DND-41 (cell line): ENCODE data around the gene HOATZ.

Experiments used
- ATAC-seq: fragments of 200-7000 bp; cut with Tn5 transposase; 3 replicates; pipeline ENCODE4 v1.9.1; 2021; ENCODE audit warnings: low read depth; ENCODE audit not compliant: insufficient read depth
- DNase-seq: peaks from one replicate; pipeline ENCODE4 v3.0.0-alpha.2; 2020
- H2AFZ ChIP-seq: 2 replicates; pipeline ENCODE4 v1.6.0; 2012; ENCODE audit warnings: low read depth, low read length
- H3K27ac ChIP-seq: 2 replicates; pipeline ENCODE4 v1.5.1; 2012; ENCODE audit warnings: low read length, inconsistent platforms
- H3K27me3 ChIP-seq: fragments of 200-600 bp; sonication (generic); 2 replicates; pipeline ENCODE4 v1.6.0; 2012; ENCODE audit warnings: low read length, mild to moderate bottlenecking, inconsistent platforms; ENCODE audit not compliant: insufficient read depth, poor library complexity
- H3K36me3 ChIP-seq: 2 replicates; pipeline ENCODE4 v1.5.1; 2012; ENCODE audit warnings: low read length, inconsistent platforms; ENCODE audit not compliant: insufficient read depth
- H3K4me1 ChIP-seq: 2 replicates; pipeline ENCODE4 v1.5.1; 2012; ENCODE audit warnings: mild to moderate bottlenecking, low read length; ENCODE audit not compliant: insufficient read depth
- H3K4me2 ChIP-seq: 2 replicates; pipeline ENCODE4 v1.6.0; 2012; ENCODE audit warnings: mild to moderate bottlenecking, moderate library complexity, low read length, inconsistent platforms; ENCODE audit not compliant: insufficient read depth
- H3K4me3 ChIP-seq, 2 experiments: fragments of 200-600 bp in 1 of 2; shearing (Covaris generic) in 1 of 2; 2 replicates each; pipeline ENCODE4 v1.5.1; 2012 to 2016; ENCODE audit warnings: inconsistent platforms in 2 of 2, low read length in 2 of 2, mild to moderate bottlenecking in 2 of 2, low read depth in 1 of 2, moderate library complexity in 1 of 2
- H3K79me2 ChIP-seq: 2 replicates; pipeline ENCODE4 v1.6.0; 2012; ENCODE audit warnings: low read length, inconsistent platforms; ENCODE audit not compliant: insufficient read depth
- H3K9ac ChIP-seq: 2 replicates; pipeline ENCODE4 v1.6.0; 2012; ENCODE audit warnings: low read depth, mild to moderate bottlenecking, inconsistent platforms, low read length, moderate library complexity
- H3K9me3 ChIP-seq: 2 replicates; pipeline ENCODE4 v1.5.1; 2012; ENCODE audit warnings: low read length, moderate library complexity, mild to moderate bottlenecking, inconsistent platforms; ENCODE audit not compliant: insufficient read depth, severe bottlenecking
- H4K20me1 ChIP-seq: 2 replicates; pipeline ENCODE4 v1.6.0; 2012; ENCODE audit warnings: low read length; ENCODE audit not compliant: insufficient read depth
- CTCF ChIP-seq: IDR thresholded peaks from 2 replicates; pipeline ENCODE4 v1.5.1; 2012; ENCODE audit warnings: borderline replicate concordance, low read length, moderate library complexity, mild to moderate bottlenecking; ENCODE audit not compliant: poor library complexity, severe bottlenecking; ENCODE audit errors: extremely low read depth
- EZH2 ChIP-seq: IDR thresholded peaks from 3 replicates; pipeline ENCODE4 v1.6.1; 2012; ENCODE audit warnings: borderline replicate concordance, low read depth, mild to moderate bottlenecking, moderate library complexity, low read length, inconsistent platforms; ENCODE audit not compliant: severe bottlenecking

HOATZ gene

GRCh38 chr11:111483431-111483830 is 31.1 kb upstream of the HOATZ start:
- Histone ChIP-seq H3K36me3 (no peaks in the 10 kb centered on the region), H3K27ac (no peak overlapping the region), H2AFZ (no peak overlapping the region), H3K4me2 (no peak overlapping the region), H4K20me1 (no peaks in the 10 kb centered on the region), H3K9ac (no peak overlapping the region), H3K4me1 (no peaks in the 10 kb centered on the region), H3K4me3 (no peak overlapping the region), H3K9me3 (peaks cover 9% of the 10 kb centered on the region), H3K27me3 (no peaks in the 10 kb centered on the region), H3K79me2 (no peaks in the 10 kb centered on the region)
- no peak for TF ChIP-seq CTCF
- no peak for TF ChIP-seq EZH2
- ATAC-seq (no peak), DNase-seq (no peak)

- no peak overlapping the region for H3K4me3 ChIP-seq
- H3K4me1 ChIP-seq = no peaks in the 10 kb centered on the region
- no peaks in the 10 kb centered on the region for H3K79me2 ChIP-seq
- no peaks in the 10 kb centered on the region for H3K36me3 ChIP-seq
- DNase-seq = no peak
- no peaks in the 10 kb centered on the region for H3K9me3 ChIP-seq
- TF ChIP-seq CTCF = no peak
- no peak for TF ChIP-seq EZH2
- no peak for ATAC-seq
- H4K20me1 ChIP-seq = no peaks in the 10 kb centered on the region
- H3K4me2 ChIP-seq = no peak overlapping the region
- H3K27ac ChIP-seq = no peak overlapping the region
- H3K27me3 ChIP-seq = peaks cover 9% of the 10 kb centered on the region
- no peak overlapping the region for H2AFZ ChIP-seq
- H3K9ac ChIP-seq = no peak overlapping the region
Observed at GRCh38 chr11:111490496-111490895, 24.1 kb upstream of the HOATZ start.

DNA sequence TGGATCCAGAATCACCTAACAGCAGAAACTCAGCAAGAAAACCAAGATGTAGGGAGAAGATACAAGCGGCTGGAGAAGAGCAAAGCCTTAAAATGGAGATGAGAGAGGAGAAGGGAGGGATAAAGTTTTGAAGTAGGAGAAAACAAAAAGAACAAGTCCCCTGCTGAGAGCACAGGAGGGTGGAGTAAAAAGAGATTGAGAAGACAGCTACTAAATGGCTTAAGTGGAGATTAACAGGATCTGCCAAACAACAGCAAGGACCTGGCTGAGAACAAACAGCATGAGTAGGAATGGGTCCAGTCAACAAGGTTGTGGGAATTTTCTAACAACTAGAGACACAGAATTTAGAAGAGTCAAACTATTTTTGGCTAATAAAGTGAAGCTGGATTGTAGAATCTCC is 20.5 kb upstream of the HOATZ start:
- no peaks in the 10 kb centered on the region for H3K36me3 ChIP-seq
- no peak overlapping the region for H3K27ac ChIP-seq
- no peaks in the 10 kb centered on the region for H3K79me2 ChIP-seq
- TF ChIP-seq EZH2 (no peak), CTCF (no peak)
- no peak for DNase-seq
- H3K27me3 ChIP-seq = peaks cover 14% of the 10 kb centered on the region
- no peak overlapping the region for H3K9ac ChIP-seq
- no peak overlapping the region for H2AFZ ChIP-seq
- no peaks in the 10 kb centered on the region for H3K9me3 ChIP-seq
- ATAC-seq = no peak
- no peak overlapping the region for H3K4me3 ChIP-seq
- H4K20me1 ChIP-seq = no peaks in the 10 kb centered on the region
- H3K4me1 ChIP-seq = no peaks in the 10 kb centered on the region
- no peak overlapping the region for H3K4me2 ChIP-seq

DNA sequence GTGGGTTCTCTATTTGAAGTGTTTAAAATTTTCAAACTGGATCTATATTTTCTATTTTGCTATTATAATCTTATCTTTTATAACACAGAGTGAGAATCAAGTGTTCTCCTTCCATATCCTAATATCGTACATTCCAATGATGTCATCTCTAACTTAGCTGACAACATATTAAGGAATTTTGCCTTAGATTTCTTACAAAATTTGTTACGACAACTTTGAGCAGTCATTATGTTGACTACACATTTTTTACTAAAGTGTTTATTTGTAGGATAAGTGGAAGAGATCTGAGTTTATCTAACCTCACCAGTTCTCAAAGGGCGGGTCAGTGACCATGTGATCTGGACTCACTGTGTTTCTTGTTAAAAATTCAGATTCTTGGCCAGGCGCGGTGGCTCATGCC is 15.1 kb upstream of the HOATZ start:
- ATAC-seq (no peak), DNase-seq (no peak)
- no peaks in the 10 kb centered on the region for H3K79me2 ChIP-seq
- H3K4me3 ChIP-seq = no peak overlapping the region
- H4K20me1 ChIP-seq = no peaks in the 10 kb centered on the region
- H3K4me1 ChIP-seq = no peaks in the 10 kb centered on the region
- no peaks in the 10 kb centered on the region for H3K36me3 ChIP-seq
- no peak overlapping the region for H2AFZ ChIP-seq
- no peak overlapping the region for H3K27ac ChIP-seq
- H3K4me2 ChIP-seq = no peak overlapping the region
- H3K9me3 ChIP-seq = no peaks in the 10 kb centered on the region
- no peak for TF ChIP-seq CTCF
- TF ChIP-seq EZH2 = no peak
- H3K9ac ChIP-seq = no peak overlapping the region
- H3K27me3 ChIP-seq = peaks cover 5% of the 10 kb centered on the region
